GM19025 (cell line): Measurements from ENCODE around the gene GOSR2.

Experiments used
- ATAC-seq: cut with Tn5 transposase; IDR thresholded peaks from one replicate; pipeline ENCODE4 v1.9.1; 2021; ENCODE audit warnings: mild to moderate bottlenecking, low read depth, moderate library complexity; ENCODE audit not compliant: unreplicated experiment

GOSR2 gene

DNA sequence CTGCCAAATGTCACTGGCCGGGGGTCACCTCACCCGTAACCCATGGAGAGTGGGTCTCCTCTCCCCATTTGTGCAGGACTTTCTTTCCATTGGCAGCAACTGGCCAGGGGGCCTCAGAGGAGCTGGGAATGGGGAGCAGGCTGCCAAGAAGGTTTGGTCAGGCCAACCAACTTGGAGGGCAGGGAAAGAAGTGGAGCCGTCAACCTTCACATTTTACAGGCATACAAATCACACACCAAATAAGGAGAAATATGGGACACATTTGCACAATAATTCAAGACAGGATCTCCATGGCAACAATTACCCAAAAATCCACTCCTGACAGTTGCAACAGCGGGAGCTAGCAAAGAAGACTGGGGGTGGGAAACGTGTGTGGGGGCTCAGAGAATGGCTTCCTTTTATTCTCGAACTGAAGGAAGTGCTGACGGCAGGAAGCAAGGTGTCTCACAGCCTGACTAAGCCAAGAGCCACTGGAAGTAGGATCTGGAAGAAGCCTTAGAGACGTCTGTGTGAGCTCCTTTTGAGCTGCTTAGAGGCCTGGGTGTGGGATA, 35.2 kb downstream of the GOSR2 start:
- no peak for ATAC-seq

DNA sequence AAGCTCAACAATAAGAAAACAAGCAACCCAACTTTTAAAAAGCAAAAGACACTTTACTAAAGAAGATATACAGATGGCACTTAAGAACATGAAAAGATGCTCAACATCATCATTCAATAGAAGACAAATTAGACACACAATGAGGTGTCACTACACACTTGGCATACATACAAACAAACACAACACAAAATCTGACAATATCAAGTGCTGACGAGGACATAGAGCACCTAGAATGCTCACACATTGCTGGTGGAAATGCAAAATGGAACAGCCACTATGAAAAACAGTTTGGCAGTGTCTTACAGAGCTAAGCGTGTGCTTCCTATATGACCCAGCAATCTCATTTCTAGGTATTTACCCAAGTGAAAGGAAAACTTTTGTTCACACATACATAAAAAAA, 37.2 kb downstream of the GOSR2 start:
- ATAC-seq, result no peak

DNA sequence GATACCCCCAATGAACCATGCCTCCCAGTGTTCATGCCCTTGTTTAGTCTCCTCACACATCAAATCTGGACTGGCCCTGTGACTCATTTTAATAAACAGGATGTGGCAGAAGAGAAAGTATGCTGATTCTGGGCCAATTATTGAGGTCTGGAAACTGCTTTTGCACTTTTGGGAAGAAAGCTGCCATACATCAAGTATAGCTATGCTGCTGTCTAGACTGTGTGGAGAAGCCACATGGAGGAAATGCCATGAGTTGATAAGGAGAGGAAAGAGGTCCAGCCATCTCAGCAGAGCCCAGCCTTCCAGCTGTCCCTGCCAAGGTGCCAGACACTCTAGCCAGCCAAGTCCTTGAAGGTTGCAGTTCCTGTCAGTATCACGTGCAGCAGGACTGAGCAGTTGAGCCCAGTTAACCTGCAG, 39.4 kb downstream of the GOSR2 start:
- no peak for ATAC-seq

DNA sequence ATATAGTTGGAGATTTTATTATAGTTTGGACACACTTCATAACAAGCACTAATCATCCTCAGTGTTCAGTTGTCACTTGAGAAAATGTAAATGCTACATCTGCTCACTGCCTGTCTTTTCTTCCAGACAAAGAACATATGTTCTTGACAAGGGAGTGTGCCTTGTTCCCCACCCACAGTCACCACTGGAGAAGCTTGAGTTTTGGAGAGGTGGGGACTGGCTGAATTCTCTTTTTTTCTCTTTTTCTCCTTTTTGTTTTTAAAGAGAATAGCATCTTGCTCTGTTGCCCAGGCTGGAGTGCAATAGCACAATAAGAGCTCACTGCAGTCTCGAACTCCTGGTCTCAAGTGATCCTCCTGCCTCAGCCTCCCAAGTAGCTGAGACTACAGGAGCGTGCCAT, 40.6 kb downstream of the GOSR2 start:
- no peak for ATAC-seq

DNA sequence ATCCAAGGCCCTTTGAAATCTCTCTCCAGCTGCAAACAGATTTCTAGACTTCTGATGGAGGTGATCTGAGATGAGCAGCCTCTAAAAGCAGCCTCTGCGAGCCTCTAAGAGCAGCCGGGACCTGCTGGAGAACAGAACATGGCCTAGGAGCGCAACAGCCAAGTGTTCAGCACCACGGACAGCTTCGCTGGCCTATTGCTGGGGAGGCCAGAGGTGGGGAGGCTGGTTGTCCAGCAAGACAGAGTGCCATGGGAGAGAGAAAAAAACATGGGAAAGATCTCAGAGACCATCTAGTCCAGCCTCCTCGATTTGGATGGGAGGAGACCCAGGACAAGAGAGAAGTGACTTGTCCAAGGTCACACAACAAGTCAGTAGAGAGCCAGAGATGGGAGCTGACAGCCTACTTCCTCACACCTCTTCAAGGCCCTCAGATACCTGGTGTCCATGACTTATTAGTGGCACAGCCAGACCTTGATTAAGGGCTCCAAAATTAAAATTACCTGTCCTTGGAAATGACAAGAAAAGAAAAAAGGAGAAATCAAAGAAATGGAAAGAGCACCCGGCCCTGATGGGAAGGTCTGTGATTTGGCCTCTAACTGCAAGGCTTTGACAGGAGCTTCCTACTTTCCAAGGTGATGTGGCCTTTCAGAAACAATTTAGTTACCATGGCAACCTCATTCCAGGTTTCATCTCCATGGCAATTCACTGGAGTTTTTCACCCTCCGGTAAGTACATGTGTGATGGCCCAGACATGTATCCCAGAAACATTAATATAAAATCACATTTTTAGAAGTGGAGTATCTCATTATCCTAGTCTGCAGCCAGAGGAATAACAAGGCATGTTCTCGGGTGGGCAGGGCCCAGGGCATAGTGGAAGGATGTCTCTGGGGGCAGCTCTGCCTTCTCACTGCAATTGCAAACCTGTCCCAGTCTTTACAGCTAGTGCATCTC, 41.6 kb downstream of the GOSR2 start:
- no peak for ATAC-seq

DNA sequence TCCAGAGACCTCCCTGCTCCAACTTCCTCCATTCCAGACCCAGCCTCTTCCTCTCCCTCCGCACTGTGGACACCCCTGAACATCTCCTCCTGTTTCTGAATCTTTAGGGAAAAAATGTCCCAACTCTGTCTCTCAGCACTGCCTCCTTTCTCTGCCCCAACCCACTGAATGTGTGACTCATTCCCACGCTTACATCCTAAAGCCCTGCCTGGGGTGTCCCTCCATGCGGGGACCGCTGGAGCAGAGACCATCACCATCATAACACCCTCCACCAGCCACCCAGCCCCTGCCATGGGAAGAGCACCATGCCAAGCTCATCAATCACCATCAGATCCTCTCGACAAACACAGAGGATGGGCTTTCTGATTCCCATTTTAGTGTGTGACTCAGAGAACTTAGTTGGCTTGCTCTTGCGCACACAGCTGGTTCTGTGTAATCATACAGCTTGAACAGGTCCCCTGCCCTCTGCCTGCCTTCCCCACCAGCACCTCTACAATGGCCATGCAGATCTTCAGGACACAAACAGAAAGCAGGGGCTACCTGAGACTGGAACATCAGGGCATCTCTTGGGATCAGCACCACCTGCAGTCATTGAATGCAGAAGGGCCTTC, 45.4 kb downstream of the GOSR2 start:
- no peak for ATAC-seq

DNA sequence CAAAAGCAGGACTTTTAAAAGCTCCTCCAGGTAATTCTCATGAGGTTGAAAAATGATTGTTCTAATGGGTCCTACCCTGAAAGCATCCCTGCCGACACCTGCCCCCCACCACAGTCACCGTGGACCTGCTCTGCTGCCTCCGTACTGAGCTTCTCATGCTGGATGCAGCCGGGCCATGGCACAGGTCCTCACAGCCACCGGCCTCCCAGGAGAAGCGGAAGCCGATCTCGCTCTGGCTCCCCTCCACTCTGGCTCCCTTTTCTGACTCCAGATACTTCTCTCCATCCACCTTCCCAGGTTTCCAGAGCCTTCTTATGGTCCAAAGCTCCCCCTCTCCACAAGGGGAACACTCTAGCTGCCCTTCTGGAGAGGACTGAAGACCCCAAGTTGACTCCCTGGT, 45.9 kb downstream of the GOSR2 start:
- ATAC-seq, result no peak

DNA sequence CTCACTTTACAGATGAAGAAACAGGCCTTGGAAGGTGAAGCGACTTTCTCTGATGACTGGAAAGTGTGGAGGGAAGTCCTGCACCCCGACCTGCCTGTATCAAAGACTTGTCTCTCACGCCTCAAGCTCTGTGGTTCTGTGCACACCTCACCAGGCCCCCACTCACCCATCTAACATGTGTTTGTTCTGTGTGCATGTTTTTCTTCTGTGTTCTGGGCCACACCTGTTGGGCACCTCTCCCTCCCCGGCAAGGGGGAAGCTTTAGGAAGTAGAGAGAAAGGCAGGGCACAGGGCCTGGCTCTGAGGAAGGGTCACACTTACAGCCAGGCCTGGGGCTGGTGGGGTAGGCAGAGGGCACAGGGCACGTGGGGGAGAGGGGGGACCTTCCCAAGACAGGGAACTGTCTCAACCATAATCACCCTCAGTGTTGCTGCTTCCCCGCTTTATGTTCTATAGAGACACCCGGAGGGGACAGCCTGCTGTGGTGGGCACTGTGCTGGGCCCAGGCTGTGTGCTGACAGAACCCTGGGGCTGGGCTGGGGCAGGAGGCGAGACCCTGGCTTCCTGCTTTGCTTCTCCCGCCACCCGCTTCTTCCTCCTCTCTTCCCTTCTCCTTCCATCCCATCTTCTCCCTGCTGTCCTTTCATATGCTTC, 48.8 kb downstream of the GOSR2 start:
- no peak for ATAC-seq

DNA sequence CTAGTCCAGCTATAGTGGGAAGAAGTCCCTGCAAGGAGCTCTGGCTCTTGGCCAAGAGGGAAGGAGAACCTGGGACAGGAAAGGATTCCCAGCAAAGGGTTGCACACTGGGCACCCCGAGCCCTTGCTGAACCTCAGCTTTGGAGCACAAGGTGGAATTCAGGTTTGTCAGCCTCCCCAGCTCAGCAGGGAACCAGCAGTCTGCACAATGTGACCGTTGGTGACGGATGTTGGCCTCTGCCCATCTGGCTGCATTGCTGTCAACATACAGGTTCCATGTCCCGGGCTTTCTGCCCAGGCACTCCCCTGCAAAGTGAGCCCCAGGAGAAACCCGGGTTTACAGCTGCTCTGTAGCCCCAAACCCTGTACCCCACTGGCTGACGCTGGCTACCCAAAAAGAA, 49.4 kb downstream of the GOSR2 start:
- no peak for ATAC-seq

DNA sequence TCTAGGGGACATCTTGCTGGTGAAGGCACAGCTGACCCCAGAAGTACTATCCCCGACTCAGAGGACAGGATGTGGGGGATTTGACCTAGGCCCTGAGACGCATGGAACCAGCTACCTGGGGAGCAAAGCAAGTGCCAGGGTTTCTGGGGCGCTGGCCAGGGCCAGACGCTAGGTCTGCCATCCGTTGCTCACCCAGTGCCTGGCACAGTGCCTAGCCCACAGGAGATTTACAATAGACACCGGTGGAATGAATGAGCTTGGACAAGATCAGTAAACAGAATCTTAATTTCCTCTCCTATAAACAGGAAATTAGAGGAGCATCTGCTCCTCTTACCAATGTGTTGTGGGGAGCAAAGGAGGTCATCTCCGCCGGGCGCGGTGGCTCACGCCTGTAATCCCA, 51.1 kb downstream of the GOSR2 start:
- ATAC-seq, result no peak

DNA sequence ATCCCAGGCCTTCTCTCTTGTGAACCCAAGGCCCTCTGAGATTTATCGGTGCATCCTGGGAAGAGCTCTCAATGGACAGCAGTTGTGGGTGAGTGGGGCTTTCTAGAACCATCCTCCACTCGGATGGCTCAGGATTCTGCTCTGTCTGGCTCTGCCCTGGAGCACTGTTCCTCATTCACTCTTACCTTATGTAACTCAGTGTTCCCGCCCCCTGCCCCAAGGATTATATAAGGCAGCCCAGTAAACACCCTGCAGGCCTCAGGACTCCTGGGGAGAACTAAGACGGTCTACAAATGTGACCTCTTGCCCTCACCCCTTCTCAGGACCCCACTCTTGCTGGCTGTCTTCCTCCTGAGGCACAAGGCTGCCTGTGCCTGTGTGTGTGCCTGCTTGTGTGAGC, 52.3 kb downstream of the GOSR2 start:
- ATAC-seq, result no peak

DNA sequence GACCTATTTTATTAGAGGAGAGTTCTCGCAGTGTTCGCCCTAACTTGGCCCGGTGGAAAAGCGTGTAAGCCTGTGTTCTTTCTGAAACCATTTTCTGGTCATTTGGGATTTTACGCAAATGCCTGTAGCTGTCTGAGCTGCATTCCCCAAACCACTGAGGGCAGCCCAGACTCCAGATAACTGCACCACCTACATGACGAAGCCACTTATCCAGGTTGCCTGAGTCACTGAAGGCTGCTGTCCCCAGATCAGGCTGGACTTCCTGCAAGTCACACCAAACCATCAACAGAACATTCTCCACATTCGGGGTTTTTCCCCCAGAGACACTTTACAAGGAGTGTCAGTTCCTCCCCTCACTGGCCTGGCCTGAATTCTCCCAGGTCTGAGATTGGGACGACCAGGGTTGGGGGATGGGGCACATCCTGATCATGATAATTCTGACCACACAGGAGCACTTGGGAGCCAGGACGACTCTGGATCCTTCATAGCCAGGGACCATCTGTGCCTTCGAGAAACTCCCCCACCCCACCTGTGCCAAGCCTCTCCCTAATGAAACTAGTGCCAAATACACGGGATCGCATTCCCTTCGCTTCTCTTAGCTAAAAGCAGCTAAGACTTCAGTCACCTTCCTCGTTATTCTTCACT, 53.8 kb downstream of the GOSR2 start:
- ATAC-seq, result no peak

DNA sequence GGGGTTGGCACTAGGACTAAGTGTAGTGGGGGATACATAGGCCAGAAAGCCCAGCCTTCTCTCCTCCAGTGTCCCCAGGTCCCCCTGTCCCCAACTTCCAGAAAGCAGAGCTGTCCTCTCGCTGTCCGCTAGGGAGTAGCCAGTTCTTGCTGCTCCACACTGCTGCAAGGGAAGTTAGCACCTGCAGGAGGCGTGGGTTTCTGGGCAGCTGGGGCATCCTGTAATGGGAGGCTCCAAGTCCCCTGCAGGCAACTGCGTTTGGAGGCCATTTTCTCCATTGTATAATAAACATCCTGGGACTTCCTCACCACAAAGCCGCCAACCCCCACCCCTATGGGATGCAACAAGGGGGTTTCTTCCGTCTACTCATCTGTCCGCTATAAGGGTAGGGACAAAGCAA, 54.4 kb downstream of the GOSR2 start:
- ATAC-seq, result no peak

DNA sequence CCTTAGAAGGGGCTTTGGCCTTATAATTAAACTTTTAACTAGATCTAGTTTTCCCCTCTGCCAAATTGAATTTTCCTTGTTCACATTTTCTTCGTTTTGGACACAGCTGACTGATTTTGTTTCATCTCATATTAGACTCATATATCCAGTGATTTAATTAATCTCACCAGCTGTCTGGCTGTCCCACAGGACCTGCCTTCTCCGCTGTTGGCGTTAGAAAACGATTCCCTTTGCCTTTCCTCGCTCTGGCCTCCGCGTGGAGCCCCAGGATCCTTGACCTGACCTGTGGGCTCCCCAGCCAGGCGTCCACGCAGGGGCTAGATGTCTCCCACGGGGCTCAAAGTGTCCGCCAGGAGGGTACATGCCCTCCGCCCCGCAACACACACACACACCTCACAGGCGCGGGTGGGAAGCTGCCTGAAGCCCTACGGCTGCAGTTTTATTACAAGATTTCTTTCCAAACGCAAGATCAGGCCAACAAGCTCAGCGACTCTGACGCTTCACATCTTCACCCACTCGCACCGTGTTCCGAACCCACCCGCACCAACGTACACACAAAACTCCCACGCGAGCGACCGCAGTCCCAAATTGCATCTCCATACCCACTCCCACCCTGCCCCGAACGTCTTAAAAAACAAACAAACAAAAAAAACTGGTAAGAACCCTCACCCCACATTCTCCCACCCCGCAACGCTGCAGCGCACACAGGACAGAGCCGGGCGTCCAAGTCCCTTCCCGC, 55.0 kb downstream of the GOSR2 start:
- no peak for ATAC-seq

DNA sequence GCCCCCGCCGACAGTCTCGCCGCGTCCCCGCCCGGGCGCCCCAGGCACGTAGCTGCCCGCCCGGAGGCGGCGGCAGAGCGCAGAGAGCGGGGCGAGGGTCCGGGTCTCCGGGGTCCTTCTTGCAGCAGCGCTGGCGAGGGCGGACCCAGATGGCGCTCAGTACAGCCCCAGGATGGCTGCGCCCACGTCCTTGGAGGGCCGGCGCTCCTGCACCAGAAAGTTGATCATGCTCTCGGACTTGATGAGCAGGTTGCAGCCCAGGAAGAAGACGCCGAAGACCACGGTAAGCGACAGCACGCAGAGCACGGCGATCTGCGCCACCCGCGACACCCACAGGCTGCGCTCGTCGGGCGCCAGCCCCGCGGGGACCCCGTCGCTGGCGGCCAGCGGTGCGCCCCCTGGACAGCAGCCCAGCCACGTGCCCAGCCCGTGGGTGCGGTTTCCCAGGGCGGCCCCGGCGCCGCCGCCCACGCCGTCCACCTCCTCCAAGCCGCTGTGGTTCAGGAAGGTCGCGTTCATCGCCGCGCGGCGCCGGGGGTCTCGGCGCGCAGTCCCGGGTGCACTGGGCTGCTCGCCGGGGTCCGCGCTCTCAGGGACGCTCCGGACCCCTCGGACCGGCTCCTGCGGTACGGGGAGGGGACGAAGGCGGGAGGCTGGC, 55.7 kb downstream of the GOSR2 start:
- ATAC-seq, result no peak

DNA sequence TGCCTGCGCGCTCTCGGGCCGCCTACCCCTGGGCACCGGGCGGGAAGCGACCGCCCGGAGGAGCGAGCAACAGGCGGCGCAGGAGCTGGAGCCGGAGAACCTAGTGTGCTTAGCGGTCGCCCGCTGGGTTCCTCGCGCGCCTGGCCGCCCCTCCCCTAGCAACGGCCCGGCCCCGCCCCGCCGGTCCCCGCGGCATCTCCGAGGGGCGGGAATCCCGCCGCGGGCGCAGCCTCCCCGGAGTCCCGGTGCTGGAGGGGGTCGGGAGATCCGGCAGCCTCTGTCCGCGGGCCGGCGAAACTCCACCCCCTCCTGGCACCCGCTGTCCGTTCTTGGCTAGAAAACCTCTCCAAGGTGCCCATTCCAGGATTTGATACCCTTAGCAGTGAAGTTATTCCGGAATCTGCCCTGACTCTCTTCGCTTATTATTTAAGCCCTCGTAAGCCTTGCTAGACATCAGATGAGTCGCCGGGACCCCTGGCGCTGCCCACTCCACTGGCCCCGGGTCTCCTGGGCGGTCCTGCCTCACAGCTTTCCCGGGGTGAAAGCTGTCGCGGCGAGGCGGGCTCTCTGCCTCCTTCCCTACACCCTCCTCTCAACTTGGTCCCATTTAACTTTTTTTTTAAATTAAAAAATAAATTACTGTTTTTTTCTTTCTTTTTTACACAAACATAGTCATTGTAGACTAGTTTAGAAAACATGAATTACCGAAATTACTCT, 56.3 kb downstream of the GOSR2 start, which contains the start of gene RPRML:
TSS of gene RPRML (minus strand) at position 107 of the 717 bp plus-strand sequence. CDS start 246 bp downstream, outside the sequence.
- ATAC-seq, result no peak

DNA sequence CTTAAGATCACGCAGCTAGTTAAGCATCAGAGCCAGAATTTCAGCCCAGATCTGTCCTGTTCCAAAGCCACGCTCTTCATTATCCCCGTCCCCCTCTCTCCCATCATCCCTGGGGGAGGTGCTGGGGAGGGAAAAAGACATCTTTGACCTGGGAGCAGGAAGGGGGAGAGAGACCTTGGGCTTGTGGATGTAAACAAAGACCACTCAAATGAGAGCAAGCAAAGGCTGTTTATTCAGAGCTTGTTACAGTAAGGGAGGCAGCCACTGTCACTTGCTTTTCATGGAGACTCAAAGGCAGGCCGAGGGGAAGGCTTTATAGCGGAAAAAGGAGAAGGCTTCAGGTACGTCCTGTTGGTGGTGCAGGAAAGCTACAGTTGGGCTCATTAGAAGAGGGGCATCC, 59.6 kb downstream of the GOSR2 start:
- no peak for ATAC-seq

DNA sequence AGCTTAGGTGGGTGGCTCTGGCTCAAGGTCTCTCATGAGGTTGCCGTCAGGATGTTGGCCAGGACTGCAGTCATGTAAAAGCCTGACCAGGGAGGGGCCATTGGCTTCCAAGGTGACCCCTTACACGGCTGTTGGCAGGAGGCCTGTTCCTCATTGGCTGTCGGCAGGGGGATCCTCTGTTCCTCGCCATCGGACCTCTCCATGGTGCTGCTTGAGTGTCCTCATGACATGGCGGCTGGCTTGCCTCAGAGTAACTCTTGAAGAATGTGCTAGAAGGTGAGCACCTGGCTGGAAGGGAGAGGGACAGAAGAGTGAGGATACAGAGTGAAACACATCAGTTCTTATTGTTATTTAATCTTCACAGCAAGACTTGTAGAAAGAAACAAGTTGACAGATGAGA, 60.8 kb downstream of the GOSR2 start:
- no peak for ATAC-seq

DNA sequence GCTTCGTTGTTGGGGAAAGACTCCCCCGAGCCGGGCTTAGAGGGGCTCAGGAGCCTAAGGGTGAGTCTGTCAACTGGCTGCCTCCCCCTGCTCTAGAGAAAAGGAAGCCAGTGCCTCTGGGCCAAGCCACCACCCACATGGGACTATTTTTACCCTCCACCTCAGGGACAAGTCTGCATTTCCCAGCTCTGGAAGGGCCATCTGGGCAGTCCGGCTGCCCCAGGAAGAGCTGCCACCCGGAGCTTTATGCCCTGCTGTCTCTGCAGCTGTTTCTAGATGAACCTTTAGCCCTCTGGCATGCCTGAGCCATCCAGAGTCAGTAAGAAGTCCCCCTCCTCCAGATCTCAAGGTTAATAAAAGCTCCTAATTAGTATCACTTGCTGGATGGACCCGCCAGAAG, 61.4 kb downstream of the GOSR2 start:
- no peak for ATAC-seq
